ENCODE measurements around the gene ITPA.
"Not testable (repeated sequence)": the region's sequence is repeated elsewhere in the genome, so short reads cannot be mapped to it uniquely, and the experiment has no call there.

Gene ITPA

DNA sequence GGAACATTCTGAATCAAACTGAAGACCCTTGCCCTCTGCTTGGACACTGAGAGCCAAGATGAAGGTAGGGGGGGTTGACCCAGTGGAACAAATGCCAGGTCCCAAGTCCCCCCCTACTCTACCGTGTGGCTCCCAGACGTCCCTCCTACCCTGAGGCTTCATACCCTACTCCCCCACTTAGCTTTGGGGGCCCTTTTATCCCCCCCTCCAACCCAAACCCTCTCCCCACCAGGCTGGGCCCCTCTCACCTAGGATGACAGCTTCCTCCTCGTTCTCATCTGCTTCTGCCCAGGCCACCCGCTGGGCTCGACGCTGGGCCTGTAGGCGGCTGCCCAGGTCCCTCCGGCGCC lies 6.4 kb upstream of the ITPA start:
- no peak for DNase-seq (ENCODE audit: low spot score)

DNA sequence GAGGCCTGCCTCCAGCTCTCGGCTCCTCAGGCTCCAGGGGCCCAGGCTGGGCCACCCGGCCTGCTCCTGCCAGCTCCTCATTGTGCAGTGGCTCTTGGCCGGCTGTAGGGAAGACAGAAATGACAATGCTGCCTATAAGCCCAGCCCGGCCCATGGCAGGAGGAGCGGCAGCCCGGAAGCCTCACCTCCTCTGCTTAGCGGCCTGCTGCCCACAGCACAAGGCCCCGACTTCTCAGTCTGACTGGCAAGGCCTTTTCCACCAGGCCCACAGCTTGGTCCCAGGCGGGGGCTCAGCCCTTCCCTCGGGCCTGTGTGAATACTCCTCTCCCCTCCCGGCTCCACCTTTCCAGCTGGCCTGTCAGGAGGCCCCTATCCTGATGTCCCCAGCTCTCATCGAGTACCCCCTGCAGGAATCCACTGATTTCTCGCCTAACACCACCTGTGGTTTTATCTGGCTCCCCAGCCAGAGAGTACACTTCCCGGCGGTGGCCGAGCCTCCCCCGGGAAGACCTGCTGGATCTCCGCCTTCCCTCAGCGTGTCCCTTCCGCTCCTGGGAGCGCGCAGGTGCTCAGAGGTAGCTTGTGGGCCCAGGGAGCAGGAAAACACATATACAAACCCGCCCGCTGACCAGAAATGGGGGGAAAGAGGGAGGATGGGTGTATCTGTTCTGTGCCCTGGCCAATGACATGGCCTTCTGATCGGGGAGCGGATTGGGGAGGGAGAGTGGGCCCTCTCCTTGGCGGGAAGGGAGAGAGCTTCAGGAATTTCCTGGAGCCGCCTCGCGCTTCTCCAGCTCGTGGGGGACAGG lies 5.8 kb upstream of the ITPA start:
- no peak for DNase-seq (ENCODE audit: low spot score)

DNA sequence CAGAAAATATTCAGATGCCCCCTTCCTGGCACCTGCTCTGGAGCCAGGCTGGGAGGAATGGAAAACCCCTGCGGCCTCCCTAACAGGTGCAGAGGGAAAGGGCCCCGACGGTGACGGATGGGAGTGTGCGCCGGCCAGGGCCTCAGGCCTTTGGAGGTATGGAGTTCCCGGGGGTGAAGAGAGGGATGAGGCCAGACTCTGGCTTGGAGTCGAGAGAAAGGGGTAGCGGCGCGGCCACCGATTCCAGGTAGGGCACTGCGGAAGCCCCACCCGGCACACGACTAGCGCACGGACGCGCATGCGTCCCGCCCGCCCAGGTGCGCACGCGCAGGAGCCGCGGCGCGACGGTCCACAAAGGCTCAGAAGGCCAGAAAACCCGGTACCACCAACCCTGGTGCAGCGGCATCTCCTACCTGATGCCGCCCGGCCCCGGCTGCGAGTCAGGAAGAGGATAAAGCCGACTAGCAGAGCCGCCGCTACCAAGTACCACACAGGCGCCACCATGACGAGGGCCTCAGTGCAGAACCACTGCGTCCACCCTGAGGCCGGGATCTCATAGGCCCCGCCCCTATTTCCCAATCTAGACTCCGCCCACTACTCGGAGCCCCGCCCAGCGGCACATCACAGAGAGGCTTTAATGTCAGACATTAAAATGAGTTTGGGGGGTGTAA lies 5.0 kb upstream of the ITPA start, which contains the start of gene DDRGK1:
DDRGK1 (minus strand) TSS at position 559 of the 671 bp plus-strand sequence; CDS start at position 504, 55 bp downstream.
- DNase-seq (ENCODE audit: low spot score) = peak; percentile 86

GRCh38 chr20:3208786-3209256 lies 477 bp upstream of the ITPA start:
- DNase-seq (ENCODE audit: low spot score) = no peak

DNA sequence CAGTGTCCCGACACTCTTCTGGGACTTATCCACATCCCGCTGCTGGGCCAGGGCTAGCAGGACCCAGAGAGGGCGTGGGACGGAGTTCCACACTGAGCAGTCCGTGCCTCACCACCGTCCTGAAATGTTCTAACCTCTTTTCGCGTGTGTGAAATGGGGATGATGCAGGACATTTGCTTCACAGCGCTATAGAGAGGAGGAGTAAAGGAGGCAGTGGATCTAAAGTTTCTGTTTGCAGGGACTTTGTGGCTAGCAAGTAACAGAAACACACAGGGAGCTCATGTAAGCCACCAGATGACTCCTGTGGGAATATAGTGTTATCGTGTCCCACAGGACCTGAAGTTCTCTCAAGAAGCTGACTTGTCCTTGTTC lies 634 bp downstream of the ITPA start:
- DNase-seq (ENCODE audit: low spot score) = no peak

- DNase-seq (ENCODE audit: low spot score) = no peak
These were observed 1.0 kb downstream of the ITPA start for GRCh38 chr20:3210346-3210745.

DNA sequence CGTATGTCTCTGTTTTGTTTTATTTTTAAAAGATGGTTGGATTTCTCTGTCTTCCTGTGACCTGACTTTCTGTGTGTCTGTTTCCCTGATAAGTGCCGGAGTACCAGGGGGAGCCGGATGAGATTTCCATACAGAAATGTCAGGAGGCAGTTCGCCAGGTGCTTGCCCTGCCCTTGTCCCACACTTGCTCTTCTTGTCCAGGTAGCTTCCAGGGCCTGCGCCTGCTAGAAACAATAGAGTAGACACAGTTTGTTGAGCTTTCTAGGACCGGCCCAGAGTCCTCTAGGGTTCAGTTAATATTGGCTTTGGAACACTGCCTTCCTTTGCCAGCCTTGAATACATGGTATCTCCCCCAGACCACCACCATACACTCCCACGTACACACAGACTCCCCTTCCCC lies 3.9 kb downstream of the ITPA start:
- no peak for DNase-seq (ENCODE audit: low spot score)

DNA sequence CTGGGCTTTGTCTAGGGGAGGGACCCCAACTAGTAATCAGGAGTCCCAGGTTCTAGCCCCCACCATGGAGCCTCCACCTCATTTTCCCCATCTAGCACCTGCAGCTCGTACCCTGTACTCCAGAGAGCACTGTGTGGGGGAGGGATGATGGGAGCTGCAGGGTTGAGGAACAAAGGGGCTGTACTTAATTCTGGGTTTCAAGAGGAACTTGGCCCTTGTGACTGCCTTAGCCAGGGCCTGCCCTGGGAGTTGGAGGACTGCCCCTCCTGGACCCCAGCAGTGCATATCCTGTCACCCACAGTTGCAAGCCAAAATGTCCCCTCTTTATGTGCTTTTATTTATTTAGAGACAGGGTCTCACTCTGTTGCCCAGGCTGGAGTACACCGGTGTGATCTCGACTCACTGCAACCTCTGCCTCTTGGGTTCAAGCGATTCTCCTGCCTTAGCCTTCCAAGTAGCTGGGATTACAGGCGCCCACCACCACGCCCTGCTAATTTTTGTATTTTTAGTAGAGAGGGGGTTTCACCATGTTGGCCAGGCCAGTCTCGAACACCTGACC lies 6.1 kb downstream of the ITPA start:
- not testable (repeated sequence) for DNase-seq (ENCODE audit: low spot score)

GRCh38 chr20:3218307-3218988 lies 9.2 kb downstream of the ITPA start:
- no peak for DNase-seq (ENCODE audit: low spot score)

- DNase-seq (ENCODE audit: low spot score) = no peak
These were observed 12.3 kb downstream of the ITPA start for GRCh38 chr20:3221398-3222226.

GRCh38 chr20:3222635-3223600 lies 13.6 kb downstream of the ITPA start:
- no peak for DNase-seq (ENCODE audit: low spot score)

GRCh38 chr20:3223651-3223993 lies 14.3 kb downstream of the ITPA start:
- DNase-seq (ENCODE audit: low spot score) = no peak

GRCh38 chr20:3223994-3224680 lies 14.8 kb downstream of the ITPA start:
- no peak for DNase-seq (ENCODE audit: low spot score)

DNA sequence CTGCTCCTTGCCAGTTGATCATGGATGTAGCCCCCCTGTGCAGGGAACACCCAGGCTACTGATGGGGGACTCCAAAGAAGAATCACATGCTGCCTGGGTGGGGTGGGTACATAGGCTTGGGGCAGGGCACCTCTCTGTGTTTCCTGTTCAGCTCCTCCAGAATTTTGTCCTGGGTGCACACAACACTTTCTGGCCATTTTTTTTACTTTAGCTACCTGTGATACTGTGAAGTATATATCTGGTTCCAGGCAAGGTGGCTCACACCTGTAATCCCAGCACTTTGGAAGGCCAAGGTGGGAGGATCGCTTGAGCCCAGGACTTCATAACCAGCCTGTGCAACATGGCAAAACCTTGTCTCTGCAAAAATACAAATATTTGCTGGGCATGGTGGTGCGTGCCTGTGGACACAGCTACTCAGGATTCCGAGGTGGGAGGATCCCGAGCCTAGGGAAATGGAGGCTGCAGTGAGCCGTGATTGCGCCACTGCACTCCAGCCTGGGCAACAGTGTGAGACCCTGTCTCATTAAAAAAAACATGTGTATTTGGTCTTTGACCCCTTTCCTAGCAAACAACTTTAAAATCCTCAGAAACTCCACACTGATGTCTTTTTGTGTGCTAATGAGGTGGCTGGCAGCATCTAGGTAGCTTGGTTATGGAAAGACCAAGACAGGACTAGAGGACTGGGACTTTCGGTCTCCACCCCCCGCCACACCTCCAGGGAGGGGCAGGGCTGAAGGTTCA lies 15.6 kb downstream of the ITPA start:
- DNase-seq (ENCODE audit: low spot score) = no peak

GRCh38 chr20:3226093-3226492 lies 16.8 kb downstream of the ITPA start:
- DNase-seq (ENCODE audit: low spot score) = no peak

GRCh38 chr20:3226864-3227263 lies 17.6 kb downstream of the ITPA start:
- DNase-seq (ENCODE audit: low spot score) = no peak

DNA sequence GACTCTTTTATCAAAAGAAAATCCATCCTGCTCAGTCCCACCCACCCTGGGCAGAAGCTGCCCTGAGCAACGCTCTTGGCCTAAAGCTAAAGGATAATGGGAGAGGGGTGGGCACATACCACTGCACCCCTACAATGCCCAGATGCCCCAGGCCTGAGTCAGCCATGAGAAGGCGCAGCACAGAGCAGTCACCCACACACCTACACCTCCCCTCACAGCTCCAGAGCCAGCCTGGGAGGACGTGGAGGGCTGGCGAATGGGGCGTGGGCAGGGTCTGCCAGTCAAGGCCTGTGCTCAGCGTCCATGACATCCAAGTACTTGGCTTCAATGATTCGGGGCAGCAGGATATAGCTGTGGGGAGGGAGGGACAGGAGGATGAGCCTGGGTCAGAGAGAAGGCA lies 18.2 kb downstream of the ITPA start:
- DNase-seq (ENCODE audit: low spot score) = no peak

DNA sequence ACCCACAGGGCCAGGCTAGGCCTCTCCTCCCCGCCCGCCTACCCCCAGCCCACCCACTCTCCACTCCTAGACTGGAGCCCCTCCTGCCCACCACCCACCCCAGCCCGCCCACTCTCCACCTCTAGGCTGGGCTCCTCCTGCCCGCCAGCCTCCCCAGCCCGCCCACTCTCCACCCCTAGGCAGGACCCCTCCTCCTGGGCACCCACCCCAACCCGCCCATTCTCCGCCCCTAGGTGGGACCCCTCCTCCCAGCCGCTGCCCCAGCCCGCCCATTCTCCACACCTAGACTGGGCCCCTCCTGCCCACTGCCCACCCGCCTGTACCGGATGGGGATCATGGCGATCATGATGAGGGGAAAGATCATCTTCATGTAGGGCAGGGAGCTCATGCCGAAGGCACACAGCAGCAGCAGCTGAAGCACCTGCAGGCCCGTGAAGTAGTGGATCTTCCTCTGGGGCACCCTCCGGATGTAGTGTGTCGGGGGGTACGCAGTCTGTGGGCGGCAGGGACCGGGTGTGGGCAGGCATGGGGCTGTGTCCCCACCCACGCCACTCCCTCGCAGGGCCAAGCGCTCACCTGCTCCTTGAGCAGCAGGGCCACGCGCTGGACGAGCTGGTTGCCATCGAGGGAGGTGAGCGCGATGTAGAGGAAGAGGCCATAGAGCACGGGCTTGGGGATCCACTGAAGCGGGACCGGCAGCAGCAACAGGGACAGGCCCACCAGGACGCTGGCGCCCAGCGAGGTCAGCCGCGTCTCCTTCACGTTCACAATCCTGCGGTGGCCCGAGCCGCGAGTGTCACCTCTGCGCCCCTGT lies 18.8 kb downstream of the ITPA start:
- no peak for DNase-seq (ENCODE audit: low spot score)

GRCh38 chr20:3228750-3229032 lies 19.4 kb downstream of the ITPA start:
- no peak for DNase-seq (ENCODE audit: low spot score)
